Esophagus muscularis mucosa (tissue), 4 donors: ENCODE data around the gene BNIP3. TPM values are rescaled to one million over a fixed set of nuclear protein-coding genes. Genes with fewer than 3 reads are reported as not detected.

ENCODE experiments used
- DNase-seq: peaks from one replicate; pipeline ENCODE4 v3.0.0-alpha.2; 2017; ENCODE audit errors: extremely low spot score
- H3K27ac ChIP-seq, 4 donors: fragments of 200-600 bp; sonication (generic); replicated peaks in 1 of 4; 1 replicate in 3 of 4; 2 replicates in 1 of 4; pipeline ENCODE4 v1.5.1; 2016 to 2019; ENCODE audit warnings: mild to moderate bottlenecking in 1 of 4
- H3K27me3 ChIP-seq, 4 donors: fragments of 200-600 bp; sonication (generic); one replicate each; pipeline versions ENCODE4 v1.5.1 to v1.6.0; 2016 to 2019
- H3K36me3 ChIP-seq, 4 donors: fragments of 200-600 bp; sonication (generic); one replicate each; pipeline ENCODE4 v1.5.1; 2016 to 2019
- H3K4me1 ChIP-seq, 4 donors: fragments of 200-600 bp; sonication (generic); one replicate each; pipeline ENCODE4 v1.5.1; 2016 to 2019
- H3K4me3 ChIP-seq, 4 donors: fragments of 200-600 bp; sonication (generic); 1 replicate in 2 of 4; 2 replicates in 2 of 4; pipeline ENCODE4 v1.5.1; 2016 to 2019; ENCODE audit warnings: mild to moderate bottlenecking in 4 of 4, moderate library complexity in 1 of 4
- H3K9me3 ChIP-seq, 4 donors: fragments of 200-600 bp; sonication (generic); 1 replicate in 3 of 4; 2 replicates in 1 of 4; pipeline ENCODE4 v1.5.1; 2016 to 2019
- EP300 ChIP-seq: sonication (generic); formaldehyde crosslinking; IDR thresholded peaks from one replicate; pipeline ENCODE4 v1.6.1; 2017; ENCODE audit warnings: antibody characterized with exemption
- POLR2A ChIP-seq: fragments of 450-650 bp; IDR thresholded peaks from one replicate; pipeline ENCODE4 v1.6.1; 2017; ENCODE audit warnings: antibody characterized with exemption, moderate library complexity, mild to moderate bottlenecking, low read depth
- POLR2AphosphoS5 ChIP-seq, 2 donors: sonication (generic); formaldehyde crosslinking; IDR thresholded peaks; one replicate each; pipeline ENCODE4 v1.6.1; 2017; ENCODE audit warnings: antibody characterized with exemption in 2 of 2
- WGBS: methylation state at CpG from one replicate; pipeline ENCODE4 v1.1.5; 2018; 5-methylcytosine and 5-hydroxymethylcytosine counted together
- intact Hi-C: fragments of 100-400 bp; cut with DNase I; formaldehyde crosslinking; loops from one replicate; pipeline ENCODE4 v1.15.1; 2023
- total RNA-seq, 4 donors: library from RNA; depleted of rRNA; stranded (reverse); fragments of >200 nt; gene quantifications; one replicate each; pipeline versions ENCODE4 v1.1.0 to v1.2.1, GENCODE V29; 2016
- TF ChIP-seq, protein P1 (sequence below), 3 experiments: fragments of 200-600 bp in 2 of 3; fragments of 450-650 bp in 1 of 3; sonication (generic) in 2 of 3; IDR thresholded peaks; one replicate each; pipeline ENCODE4 v1.5.1; 2017 to 2019; ENCODE audit warnings: antibody characterized with exemption in 3 of 3, mild to moderate bottlenecking in 2 of 3, moderate library complexity in 1 of 3

The BNIP3 gene
- total RNA-seq, 4 donors from 2014 or later: 51.4 to 68.9 (median 62.6) TPM

DNA sequence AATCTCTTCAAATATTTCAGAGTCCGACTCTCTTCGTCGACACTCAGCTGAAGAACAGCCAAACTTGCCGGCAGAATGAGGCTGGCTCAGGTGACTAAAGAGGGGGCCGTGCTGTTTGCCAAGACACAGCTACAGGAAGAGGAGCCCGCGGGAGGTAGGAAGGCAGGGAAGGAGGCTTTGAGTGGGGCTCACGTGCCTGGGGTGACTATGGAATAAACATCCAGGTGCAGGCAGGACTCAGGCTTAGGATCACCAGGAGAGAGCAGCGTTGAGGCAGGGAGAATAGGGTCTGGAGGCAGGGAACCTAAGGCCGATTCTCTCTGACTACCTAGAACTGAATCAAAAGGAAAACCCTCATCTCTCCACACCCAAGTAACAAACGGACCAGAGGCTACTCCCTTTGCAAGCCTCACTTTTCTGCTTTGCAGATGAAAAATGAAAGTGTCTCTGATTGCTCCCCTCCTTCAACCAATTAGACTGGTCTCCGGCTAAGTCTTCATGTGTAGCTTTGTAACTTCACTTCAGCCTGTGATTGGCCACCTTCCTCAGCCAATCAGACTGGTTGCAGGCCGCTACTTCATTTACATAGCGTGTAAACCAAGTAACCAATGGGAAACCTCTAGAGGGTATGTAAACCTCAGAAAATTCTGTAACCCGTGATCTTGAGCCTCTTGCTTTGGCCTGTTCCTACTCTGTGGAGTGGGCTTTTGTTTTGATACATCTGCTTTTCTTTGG is 19.7 kb upstream of the BNIP3 start:
- Histone ChIP-seq H3K4me1 (peaks cover 22 to 26% (median 24%) of the 10 kb centered on the region in 4 donors), H3K27ac (no peak overlapping the region), H3K9me3 (peaks cover 0 to 7% (median 0%) of the 10 kb centered on the region in 4 donors), H3K4me3 (peak overlapping the region in 1 of 4 donors; percentile 3), H3K27me3 (peaks cover 0 to 9% (median 0%) of the 10 kb centered on the region in 4 donors), H3K36me3 (no peaks in the 10 kb centered on the region)
- 50% methylated on average over 15 of the region's 15 CpGs for WGBS
- intact Hi-C loops: no loop called here
- DNase-seq: no peak
- TF ChIP-seq POLR2A (no peak), POLR2AphosphoS5 (IDR thresholded peaks at IDR 0.05) (no peak), EP300 (no peak)
- TF ChIP-seq, protein P1, sequence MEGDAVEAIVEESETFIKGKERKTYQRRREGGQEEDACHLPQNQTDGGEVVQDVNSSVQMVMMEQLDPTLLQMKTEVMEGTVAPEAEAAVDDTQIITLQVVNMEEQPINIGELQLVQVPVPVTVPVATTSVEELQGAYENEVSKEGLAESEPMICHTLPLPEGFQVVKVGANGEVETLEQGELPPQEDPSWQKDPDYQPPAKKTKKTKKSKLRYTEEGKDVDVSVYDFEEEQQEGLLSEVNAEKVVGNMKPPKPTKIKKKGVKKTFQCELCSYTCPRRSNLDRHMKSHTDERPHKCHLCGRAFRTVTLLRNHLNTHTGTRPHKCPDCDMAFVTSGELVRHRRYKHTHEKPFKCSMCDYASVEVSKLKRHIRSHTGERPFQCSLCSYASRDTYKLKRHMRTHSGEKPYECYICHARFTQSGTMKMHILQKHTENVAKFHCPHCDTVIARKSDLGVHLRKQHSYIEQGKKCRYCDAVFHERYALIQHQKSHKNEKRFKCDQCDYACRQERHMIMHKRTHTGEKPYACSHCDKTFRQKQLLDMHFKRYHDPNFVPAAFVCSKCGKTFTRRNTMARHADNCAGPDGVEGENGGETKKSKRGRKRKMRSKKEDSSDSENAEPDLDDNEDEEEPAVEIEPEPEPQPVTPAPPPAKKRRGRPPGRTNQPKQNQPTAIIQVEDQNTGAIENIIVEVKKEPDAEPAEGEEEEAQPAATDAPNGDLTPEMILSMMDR (IDR thresholded peaks at IDR 0.05): no peak

DNA sequence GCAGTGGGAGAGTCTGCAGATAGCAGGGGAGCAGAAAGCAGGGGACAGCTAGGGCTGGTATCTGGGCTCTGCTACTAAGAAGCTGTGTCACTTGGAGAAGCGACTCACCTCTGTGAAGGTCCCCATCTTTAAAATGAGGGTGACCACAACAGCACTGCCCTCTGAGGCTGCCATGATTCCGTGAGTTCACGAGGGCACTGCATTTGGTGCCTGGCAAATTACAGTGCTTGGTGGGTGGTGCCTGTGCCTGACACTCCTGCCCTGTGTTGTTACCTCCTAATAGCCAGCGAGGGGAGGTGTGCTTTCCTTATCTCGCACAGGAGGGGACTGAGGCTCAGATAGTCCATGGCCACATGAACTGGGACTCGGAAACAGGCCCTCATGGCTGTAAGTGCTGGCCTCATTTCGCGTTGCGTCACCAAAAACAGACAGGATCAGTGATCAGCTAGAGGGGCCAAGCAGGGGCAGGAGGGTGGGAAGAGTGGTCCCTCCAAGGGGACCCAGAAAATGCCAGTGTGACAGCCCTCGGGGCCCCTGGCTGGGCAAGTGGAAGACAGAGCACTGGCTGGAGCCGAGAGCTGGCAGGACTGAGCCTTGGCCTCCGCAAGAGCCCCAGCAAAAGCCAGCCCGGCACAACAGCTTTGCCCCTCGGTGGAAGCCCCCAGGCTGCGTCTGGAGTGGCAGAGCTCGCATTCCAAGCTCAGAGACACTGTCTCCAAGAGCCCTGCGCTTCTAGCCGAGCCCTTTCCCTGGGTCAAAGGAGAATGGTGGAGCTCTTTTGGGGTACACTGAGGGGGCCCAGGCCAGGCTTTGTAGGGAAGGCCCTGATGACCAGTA is 17.3 kb upstream of the BNIP3 start:
- no peaks in the 10 kb centered on the region for H3K36me3 ChIP-seq
- H3K4me1 ChIP-seq: peaks cover 24 to 36% (median 26%) of the 10 kb centered on the region in 4 donors
- TF ChIP-seq, protein P1 (IDR thresholded peaks at IDR 0.05): no peak
- TF ChIP-seq POLR2A: no peak
- no peak for TF ChIP-seq EP300
- no peak for TF ChIP-seq POLR2AphosphoS5 (IDR thresholded peaks at IDR 0.05)
- no peak for DNase-seq
- 96% methylated on average over 14 of the region's 18 CpGs for WGBS
- no peak overlapping the region for H3K4me3 ChIP-seq
- no peaks in the 10 kb centered on the region for H3K9me3 ChIP-seq
- H3K27me3 ChIP-seq: peaks cover 0 to 9% (median 0%) of the 10 kb centered on the region in 4 donors
- intact Hi-C loops: no loop called here
- H3K27ac ChIP-seq: peak overlapping the region in 3 of 4 donors; percentile 57 to 76 (median 70)

DNA sequence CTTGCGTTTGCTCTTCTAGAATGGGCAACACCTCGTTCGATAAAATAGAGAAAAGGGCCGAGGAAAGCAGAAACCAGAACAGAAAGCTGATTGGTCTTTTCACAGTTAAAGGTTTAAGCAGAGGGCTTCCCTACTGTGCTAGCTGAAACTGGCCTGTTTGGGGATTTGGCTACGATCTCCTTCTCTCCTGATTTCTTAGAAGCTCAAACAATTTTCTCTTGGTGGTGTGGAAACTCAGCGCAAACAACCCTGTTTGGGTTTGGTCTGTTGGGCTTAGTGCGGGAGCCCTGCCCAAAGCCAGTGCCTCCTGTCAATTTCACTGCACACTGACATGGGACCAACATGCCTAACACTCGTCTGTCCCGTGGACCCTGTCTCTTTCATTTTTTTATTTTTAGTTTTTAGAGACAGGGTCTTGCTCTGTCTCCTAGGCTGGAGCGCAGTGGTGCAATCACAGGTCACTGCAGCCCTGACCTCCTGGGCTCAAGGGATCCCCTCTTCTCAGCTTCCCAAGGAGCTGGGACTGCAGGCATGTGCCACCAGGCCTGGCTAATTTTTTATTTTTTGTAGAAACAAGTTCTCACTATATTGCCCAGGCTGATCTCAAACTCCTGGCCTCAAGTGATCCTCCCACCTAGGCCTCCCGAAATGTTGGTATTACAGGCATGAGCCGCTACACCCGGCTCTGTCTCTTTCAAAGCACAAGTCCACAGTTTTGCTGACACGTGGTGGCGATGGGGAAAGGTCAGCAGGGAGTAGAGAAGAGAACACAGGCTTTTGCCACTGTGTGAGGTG is 16.5 kb upstream of the BNIP3 start:
- 76% methylated on average over 15 of the region's 15 CpGs for WGBS
- intact Hi-C loops: no loop called here
- DNase-seq: no peak

DNA sequence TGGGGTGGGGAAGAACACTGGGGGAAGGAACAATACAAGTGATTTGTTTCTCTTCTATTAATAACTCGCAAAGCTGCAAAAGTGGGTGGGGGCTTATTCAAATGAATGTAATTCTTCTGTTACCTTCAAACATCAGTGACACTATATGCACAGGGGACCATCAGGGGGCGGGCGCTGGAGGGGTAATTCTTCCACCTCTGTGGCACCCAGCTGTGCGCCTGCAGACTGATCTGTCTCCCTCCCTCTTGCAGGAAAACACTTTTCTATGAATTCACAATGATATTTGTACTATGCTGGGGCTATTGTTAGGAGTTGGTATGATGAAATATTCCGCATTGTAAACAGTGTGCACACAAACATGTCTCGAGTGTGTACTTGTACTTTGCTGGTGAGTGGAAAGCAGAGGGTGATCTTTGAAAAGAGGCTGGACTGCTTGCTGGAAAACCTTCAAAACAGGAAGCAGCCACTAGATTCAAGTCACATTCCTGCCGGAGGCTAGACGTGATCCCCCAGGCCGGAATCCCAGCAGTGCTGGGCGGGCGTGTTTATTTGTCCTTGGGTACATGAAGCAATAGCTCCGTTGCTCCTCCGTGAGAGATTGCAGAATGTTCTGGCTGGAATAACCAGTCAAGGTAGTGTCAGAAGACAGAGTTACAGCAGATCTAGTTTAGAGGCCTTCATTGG is 15.8 kb upstream of the BNIP3 start:
- H3K4me1 ChIP-seq: peaks cover 24 to 38% (median 26%) of the 10 kb centered on the region in 4 donors
- H3K9me3 ChIP-seq: no peaks in the 10 kb centered on the region
- WGBS: 67% methylated on average over 13 of the region's 13 CpGs
- no peaks in the 10 kb centered on the region for H3K27me3 ChIP-seq
- TF ChIP-seq POLR2A (no peak), POLR2AphosphoS5 (IDR thresholded peaks at IDR 0.05) (peak; percentile 79 to 88)
- no peak overlapping the region for H3K4me3 ChIP-seq
- peak; percentile 95 for DNase-seq
- no peaks in the 10 kb centered on the region for H3K36me3 ChIP-seq
- peak overlapping the region; percentile 57 to 79 (median 73) for H3K27ac ChIP-seq
- intact Hi-C loops: no loop called here

More for the DNA sequence above, 16.5 kb upstream of the BNIP3 start:
- TF ChIP-seq POLR2A (no peak), EP300 (no peak)
- no peaks in the 10 kb centered on the region for H3K9me3 ChIP-seq
- H3K27me3 ChIP-seq: peaks cover 0 to 1% (median 0%) of the 10 kb centered on the region in 4 donors
- H3K4me3 ChIP-seq: no peak overlapping the region
- no peaks in the 10 kb centered on the region for H3K36me3 ChIP-seq
- H3K27ac ChIP-seq: peak overlapping the region; percentile 57 to 79 (median 73)
- peaks cover 24 to 38% (median 26%) of the 10 kb centered on the region in 4 donors for H3K4me1 ChIP-seq
